Epithelial cell of prostate (primary cell): ENCODE measurements around the gene ELAVL4.
"Not testable (repeated sequence)": the region's sequence is repeated elsewhere in the genome, so short reads cannot be mapped to it uniquely, and the experiment has no call there.

Source experiments
- DNase-seq: peaks from one replicate; pipeline ENCODE4 v3.0.0-alpha.2; 2011; ENCODE audit warnings: low read depth, low spot score
- H3K27ac ChIP-seq: fragments of 450-650 bp; 2 replicates; pipeline ENCODE4 v1.5.1; 2017; ENCODE audit warnings: mild to moderate bottlenecking

ELAVL4 gene

DNA sequence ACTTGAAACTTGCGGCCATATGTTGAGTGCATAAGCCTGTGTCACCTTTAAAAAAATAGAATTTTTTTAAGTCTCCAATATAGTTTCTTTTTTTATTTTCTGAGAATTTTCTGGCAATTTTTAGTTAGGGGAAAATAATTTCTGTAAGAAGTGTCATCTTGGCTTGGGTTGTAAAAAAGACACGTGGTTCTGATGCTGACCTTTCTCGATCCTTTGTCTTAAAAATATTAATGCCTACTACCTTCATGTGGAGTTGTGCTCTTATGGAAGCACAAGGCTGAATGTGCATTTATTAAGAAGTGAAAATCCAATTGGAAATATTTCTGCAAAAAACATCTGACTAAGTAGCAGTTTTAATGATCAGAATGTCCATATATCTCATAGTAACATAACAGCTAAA, 3.5 kb downstream of the ELAVL4 start:
- no peak overlapping the region for H3K27ac ChIP-seq
- no peak for DNase-seq

DNA sequence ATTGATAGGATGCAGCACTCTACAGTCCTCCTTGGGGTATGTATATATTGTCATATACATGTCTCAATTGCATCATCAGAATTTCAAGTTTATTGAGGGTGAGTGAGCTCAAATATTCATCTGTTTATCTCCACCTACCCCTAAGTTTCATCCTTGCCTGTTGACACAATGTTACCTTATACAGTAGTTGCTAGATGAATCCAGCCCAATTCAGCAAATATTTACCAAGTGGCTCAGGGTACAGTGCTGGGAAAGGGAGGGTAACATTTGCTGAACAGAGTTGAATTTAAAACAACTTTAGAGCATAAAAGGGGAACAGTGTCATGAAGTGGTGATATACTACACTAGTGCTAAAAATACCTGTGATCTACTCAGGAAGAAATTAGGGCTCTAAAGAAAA, 14.4 kb downstream of the ELAVL4 start:
- DNase-seq = no peak
- H3K27ac ChIP-seq = no peak overlapping the region

- no peak for DNase-seq
- no peak overlapping the region for H3K27ac ChIP-seq
These were observed 18.4 kb downstream of the ELAVL4 start for GRCh38 chr1:50126927-50127715.

- H3K27ac ChIP-seq = no peak overlapping the region
- DNase-seq = no peak
These were observed 20.5 kb downstream of the ELAVL4 start for GRCh38 chr1:50129201-50129600.

DNA sequence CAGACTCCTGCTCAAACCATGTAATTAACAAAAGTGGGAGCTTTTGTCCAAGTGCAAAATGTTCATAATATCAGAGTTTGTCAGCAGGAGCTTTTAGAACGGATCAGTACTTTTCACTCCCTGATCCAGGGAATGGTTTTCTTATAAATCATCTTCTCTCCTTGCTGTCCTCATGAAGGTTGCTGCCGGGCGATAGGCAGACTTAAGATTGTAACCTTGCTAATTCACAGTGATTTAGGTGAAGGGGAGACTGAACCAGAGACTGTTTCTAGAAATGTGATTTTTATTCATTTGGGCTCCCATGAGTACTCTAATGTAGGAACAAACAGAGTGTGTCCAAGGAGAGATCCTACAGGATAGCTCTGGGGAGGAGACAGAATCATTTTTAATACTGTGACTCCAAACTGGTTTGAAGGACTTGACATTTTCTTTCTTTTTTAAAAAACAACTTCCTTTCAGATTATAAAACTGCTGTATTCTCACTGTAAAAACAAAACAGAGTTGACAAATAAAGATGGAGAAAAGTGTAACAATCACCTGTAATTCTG, 23.7 kb downstream of the ELAVL4 start:
- no peak overlapping the region for H3K27ac ChIP-seq
- DNase-seq = no peak

DNA sequence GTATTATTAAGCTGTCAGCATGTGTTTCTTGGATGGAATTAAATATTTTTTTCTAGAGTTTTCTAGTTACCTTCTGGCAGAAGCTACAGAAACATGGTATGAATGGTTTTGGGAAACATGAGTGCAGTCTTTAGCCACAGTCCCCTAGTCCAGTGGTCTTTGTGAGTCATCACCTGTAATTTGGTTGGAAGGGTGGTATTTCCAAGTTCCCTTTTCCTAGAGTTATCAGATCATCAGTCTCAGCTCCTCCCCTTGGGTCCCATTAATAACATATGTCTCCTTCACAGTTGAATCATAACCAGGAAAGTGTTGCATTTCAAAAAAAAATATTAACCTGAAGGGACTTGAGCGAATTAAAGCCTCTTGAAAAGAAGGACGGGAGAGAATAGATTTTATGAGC, 27.0 kb downstream of the ELAVL4 start:
- H3K27ac ChIP-seq = no peak overlapping the region
- DNase-seq = no peak

DNA sequence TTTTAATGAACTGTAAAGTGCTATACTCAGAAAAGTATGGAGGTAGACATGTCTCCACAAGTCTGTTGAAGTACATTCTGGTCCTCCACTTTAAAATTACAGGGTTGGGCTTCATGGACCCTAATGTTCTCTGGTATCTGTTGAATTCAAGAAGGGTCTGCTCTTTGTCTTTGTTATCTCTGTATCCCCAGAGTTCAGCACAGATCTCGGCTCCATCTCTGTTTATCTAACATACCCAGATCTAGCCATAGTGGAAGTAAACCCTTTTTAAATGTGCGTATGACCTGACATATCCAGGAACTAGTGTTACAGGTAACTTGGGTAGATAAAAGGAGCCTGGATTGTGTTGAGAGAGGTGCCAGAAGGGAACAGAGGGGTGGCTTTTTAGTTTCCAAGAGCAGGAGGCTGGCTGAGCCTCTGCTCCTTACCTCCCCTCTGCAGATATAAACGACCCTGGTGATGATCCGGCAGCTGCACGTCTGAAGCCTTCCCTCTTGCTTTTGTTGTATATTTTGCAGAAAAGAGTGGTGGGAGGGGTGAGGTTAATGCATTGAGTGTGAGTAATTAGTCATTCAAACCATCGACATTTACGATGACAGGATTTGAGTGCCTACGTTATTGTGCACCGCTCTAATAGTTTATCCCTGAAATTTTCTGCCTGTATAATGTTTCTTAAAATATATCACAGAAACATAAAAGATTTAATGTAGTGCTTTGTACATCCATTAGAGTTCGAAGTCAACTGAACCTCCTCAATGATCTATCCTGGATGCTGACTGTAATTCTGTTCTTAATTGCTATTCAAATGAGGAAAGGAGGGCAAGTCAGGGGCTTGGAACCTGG, 30.8 kb downstream of the ELAVL4 start:
- no peak for DNase-seq
- H3K27ac ChIP-seq = no peak overlapping the region

GRCh38 chr1:50140182-50140447, 31.4 kb downstream of the ELAVL4 start:
- DNase-seq = no peak
- no peak overlapping the region for H3K27ac ChIP-seq

- DNase-seq = no peak
- H3K27ac ChIP-seq = no peak overlapping the region
These were observed 38.6 kb downstream of the ELAVL4 start for GRCh38 chr1:50147191-50147850.

GRCh38 chr1:50148142-50148923, 39.6 kb downstream of the ELAVL4 start:
- no peak overlapping the region for H3K27ac ChIP-seq

DNA sequence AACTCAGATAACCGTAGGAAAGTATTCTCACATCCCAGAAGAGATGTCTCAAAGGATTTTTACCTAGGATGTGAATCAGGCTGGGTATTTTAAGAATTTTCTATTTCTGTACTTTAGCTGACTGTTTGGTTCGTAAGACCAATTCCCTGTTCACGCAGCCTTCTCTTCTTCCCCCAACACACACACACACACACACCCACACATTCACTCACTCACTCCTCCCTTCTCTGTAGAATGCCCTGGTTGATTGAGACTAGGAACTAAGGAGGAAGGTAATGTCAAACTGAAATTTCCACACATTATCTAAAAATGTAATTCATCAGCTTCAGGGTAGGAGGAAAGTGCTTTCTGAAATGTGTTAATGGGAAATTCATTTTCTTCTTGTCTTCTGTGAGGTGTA, 43.5 kb downstream of the ELAVL4 start:
- no peak overlapping the region for H3K27ac ChIP-seq
- DNase-seq = no peak

More at GRCh38 chr1:50148142-50148923, 39.6 kb downstream of the ELAVL4 start:
- DNase-seq = no peak

DNA sequence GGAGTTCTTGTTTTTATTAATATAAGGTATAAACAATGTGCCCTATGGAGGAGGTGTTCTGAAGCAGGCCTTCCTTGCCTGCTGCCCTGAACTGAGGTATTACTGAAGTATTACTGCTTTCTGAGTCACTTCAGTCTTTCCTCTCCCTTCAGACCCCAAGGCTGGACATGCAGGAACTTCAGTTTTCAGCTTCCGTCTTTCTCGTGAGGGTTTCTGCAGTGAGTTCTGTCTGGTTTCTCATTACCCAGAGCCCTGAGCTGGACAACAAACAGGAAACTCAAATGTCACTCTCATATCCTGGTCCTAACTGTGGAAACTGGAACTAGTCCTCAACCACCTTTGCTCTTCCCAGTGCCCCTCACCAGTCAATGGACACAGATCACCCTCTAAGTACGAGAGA, 46.8 kb downstream of the ELAVL4 start:
- peak overlapping the region; percentile 54 for H3K27ac ChIP-seq
- no peak for DNase-seq

- peak; percentile 2 for DNase-seq
- H3K27ac ChIP-seq = peak overlapping the region; percentile 54
These were observed 47.7 kb downstream of the ELAVL4 start for GRCh38 chr1:50156241-50157010.

GRCh38 chr1:50157306-50157941, 48.7 kb downstream of the ELAVL4 start:
- H3K27ac ChIP-seq = peak overlapping the region; percentile 54
- no peak for DNase-seq

- H3K27ac ChIP-seq = peak overlapping the region; percentile 54
- DNase-seq = peak; percentile 59
These were observed 49.7 kb downstream of the ELAVL4 start for GRCh38 chr1:50158421-50158820.

DNA sequence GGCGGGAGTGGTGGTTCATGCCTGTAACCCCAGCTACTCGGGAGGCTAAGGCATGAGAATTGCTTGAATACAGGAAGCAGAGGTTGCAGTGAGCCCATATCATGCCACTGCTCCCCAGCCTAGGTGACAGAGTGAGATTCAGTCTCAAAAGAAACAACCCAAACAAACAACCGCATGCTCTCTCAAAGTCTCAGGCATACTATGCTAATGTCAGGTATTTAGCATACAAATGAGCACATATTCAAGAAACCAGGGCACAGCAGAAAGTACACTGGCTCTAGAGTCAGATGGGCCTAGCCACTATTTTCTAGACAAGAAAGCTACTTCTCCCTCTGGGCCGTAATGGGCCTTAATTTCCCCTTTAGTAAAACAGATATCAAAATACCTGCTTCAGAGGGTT, 55.0 kb downstream of the ELAVL4 start:
- no peak overlapping the region for H3K27ac ChIP-seq
- no peak for DNase-seq

DNA sequence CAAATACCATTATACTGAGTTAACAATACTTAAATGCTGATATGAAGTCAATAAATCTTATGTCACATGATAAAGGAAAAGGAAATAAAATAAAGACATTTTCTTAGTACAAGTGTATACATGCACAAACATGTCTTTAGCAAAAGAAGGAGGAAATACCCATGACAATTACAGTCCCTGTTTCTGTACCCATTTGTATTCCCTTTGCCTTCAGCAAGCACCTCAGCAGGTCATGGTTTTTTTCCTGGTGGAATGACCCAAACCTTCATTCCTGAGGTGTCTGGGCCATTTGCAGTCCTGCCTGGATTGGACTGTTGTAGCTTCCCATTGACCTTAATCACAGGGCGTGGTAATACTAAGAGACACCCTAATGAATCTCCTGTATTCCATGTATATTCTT, 57.6 kb downstream of the ELAVL4 start:
- peak overlapping the region; percentile 62 for H3K27ac ChIP-seq

DNA sequence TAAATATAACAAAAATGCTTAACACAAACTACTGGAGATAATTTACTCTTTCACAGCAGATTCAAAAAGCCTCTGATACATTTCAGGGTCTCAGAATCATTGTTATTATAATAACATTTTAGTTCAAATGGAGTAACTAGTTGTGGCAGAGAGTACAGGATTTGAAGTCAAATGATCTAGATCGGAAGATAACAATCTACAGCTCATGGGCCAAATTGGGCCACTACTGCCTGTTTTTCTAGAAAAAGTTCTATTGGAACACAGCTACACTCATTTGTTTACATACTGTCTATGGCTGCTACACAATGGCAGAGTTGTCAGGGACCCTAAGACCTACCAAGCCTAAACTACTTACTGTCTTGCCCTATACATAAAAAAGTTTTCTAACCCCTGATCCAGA, 63.6 kb downstream of the ELAVL4 start:
- DNase-seq = no peak
- no peak overlapping the region for H3K27ac ChIP-seq

More for the DNA sequence above, 57.6 kb downstream of the ELAVL4 start:
- not testable (repeated sequence) for DNase-seq

DNA sequence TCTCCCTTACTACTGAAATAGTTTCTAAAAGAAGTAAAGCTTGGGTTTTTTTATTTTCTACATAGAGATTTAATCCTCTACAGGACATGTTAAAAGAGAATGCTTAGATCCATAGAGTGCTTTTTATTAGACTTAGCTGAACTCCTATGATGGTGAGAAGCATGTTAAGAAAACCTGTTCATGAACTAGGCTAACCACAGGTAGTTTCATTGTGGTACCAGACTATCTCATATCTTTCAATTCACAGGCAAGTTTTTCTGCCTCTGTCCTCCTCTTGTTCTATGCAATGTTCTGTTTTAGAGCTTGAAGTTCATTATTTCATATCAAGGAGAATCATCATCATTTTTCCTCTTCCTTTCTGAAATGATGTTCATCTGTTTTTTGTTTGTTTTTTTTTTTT, 65.4 kb downstream of the ELAVL4 start:
- no peak for DNase-seq
- H3K27ac ChIP-seq = no peak overlapping the region
